K562 (cell line): Measurements from ENCODE around the gene EEF2K. TPM values are rescaled to one million over a fixed set of nuclear protein-coding genes. Genes with fewer than 3 reads are reported as not detected.

Experiments
- BMI1 ChIP-seq: fragments of 150-350 bp; IDR thresholded peaks from 2 replicates; pipeline ENCODE4 v1.6.1; 2014; ENCODE audit warnings: low read length
- CBX3 ChIP-seq, 2 experiments: IDR thresholded peaks; 1 replicate in 1 of 2; 2 replicates in 1 of 2; pipeline ENCODE4 v1.6.1; 2012; ENCODE audit warnings: inconsistent platforms in 2 of 2, low read length in 2 of 2, borderline replicate concordance in 1 of 2, control low read depth in 1 of 2
- CTCF ChIP-seq, 3 experiments: IDR thresholded peaks in 2 of 3; conservative IDR thresholded peaks in 1 of 3; 2 replicates each; pipeline ENCODE4 v1.5.1; 2011 to 2012; ENCODE audit warnings: low read length in 3 of 3, mild to moderate bottlenecking in 3 of 3, control low read depth in 2 of 3, improper control_type of control experiment in 1 of 3, inconsistent platforms in 1 of 3, low read depth in 1 of 3, mixed read lengths in 1 of 3, moderate library complexity in 1 of 3; ENCODE audit not compliant: insufficient read depth in 2 of 3
- EP300 ChIP-seq: IDR thresholded peaks from 2 replicates; pipeline ENCODE4 v1.6.1; 2012; ENCODE audit warnings: low read length, improper control_type of control experiment
- HDAC3 ChIP-seq: fragments of 450-650 bp; IDR thresholded peaks from 2 replicates; pipeline ENCODE4 v1.6.1; 2018; ENCODE audit warnings: borderline replicate concordance, mild to moderate bottlenecking, moderate library complexity; ENCODE audit not compliant: partially characterized antibody
- HNRNPK ChIP-seq: fragments of 200-400 bp; formaldehyde crosslinking; IDR thresholded peaks from one replicate; pipeline ENCODE4 v1.6.1; 2018; ENCODE audit warnings: mild to moderate bottlenecking, low read depth, low read length; ENCODE audit not compliant: poor library complexity, severe bottlenecking
- ILK ChIP-seq: fragments of 450-650 bp; IDR thresholded peaks from 2 replicates; pipeline ENCODE4 v1.6.1; 2016; ENCODE audit warnings: missing genetic modification characterization, low read depth, mild to moderate bottlenecking, missing compliant biosample characterization, moderate library complexity, borderline replicate concordance
- KAT2B ChIP-seq: IDR thresholded peaks from one replicate; pipeline ENCODE4 v1.6.1; 2012; ENCODE audit warnings: low read depth, mild to moderate bottlenecking, control low read depth, inconsistent platforms, low read length, moderate library complexity
- NEUROD1 ChIP-seq: fragments of 150-350 bp; IDR thresholded peaks from 2 replicates; pipeline ENCODE4 v1.6.1; 2014; ENCODE audit warnings: borderline replicate concordance, low read length, low read depth; ENCODE audit not compliant: partially characterized antibody
- PHTF2 ChIP-seq: fragments of 250-450 bp; sonication (Bioruptor Pico); IDR thresholded peaks from 2 replicates; pipeline ENCODE4 v1.5.0; 2021; ENCODE audit warnings: mild to moderate bottlenecking
- POLR3G ChIP-seq: IDR thresholded peaks from 2 replicates; pipeline ENCODE4 v1.6.1; 2011; ENCODE audit not compliant: insufficient read length, insufficient replicate concordance; ENCODE audit errors: extremely low read depth
- RBM22 ChIP-seq: fragments of 200-400 bp; formaldehyde crosslinking; IDR thresholded peaks from 2 replicates; pipeline ENCODE4 v1.6.1; 2018; ENCODE audit warnings: low read length, low read depth; ENCODE audit not compliant: poor library complexity, severe bottlenecking
- SMAD3 ChIP-seq: fragments of 450-650 bp; formaldehyde crosslinking; conservative IDR thresholded peaks from 2 replicates; pipeline ENCODE4 v1.4.0; 2020; ENCODE audit warnings: mild to moderate bottlenecking
- SRSF3 ChIP-seq: fragments of 200-400 bp; formaldehyde crosslinking; IDR thresholded peaks from 2 replicates; pipeline ENCODE4 v1.6.1; 2016; ENCODE audit warnings: mild to moderate bottlenecking, low read length, moderate library complexity; ENCODE audit not compliant: insufficient read depth
- ZFP36 ChIP-seq: fragments of 150-350 bp; IDR thresholded peaks from 2 replicates; pipeline ENCODE4 v1.6.1; 2018; ENCODE audit warnings: low read length, low read depth; ENCODE audit not compliant: partially characterized antibody
- ZKSCAN3 ChIP-seq: fragments of 250-450 bp; sonication (Bioruptor Pico); IDR thresholded peaks from 2 replicates; pipeline ENCODE4 v1.4.0; 2020
- ZNF57 ChIP-seq: fragments of 450-650 bp; formaldehyde crosslinking; IDR thresholded peaks from 2 replicates; pipeline ENCODE4 v1.4.0; 2020; ENCODE audit warnings: mild to moderate bottlenecking, moderate library complexity
- polyA plus RNA-seq, 8 experiments: library from polyadenylated mRNA; depleted of rRNA in 4 of 8; stranded (reverse) in 5 of 8; unstranded in 3 of 8; fragments of >200 nt; fragmentation: Nextera tagmentation in 2 of 8; fragmentation: Illumina TruSeq in 1 of 8; extraction: Ambion mirVana in 2 of 8; extraction: Trizol in 1 of 8; gene quantifications; 2 replicates each; pipeline versions ENCODE4 v1.2.1 to v1.2.3, GENCODE V29; 2011 to 2014; ENCODE audit warnings: inconsistent platforms in 1 of 8, missing spikeins in 1 of 8
- total RNA-seq, 7 experiments: library from RNA; depleted of rRNA in 6 of 7; stranded (reverse); fragments of >200 nt in 6 of 7; fragmentation: Illumina TruSeq in 2 of 7; extraction: Trizol in 2 of 7; gene quantifications; 2 replicates each; pipeline versions ENCODE4 v1.2.1 to v1.2.3, GENCODE V29; 2011 to 2021; ENCODE audit warnings: low replicate concordance in 1 of 7
- TF ChIP-seq, protein P1 (sequence below): sonication (generic); formaldehyde crosslinking; IDR thresholded peaks from 2 replicates; pipeline ENCODE4 v1.8.0; 2022; ENCODE audit warnings: mild to moderate bottlenecking, low read depth, missing genetic modification reagents
- TF ChIP-seq, protein P2 (sequence below): sonication (generic); formaldehyde crosslinking; IDR thresholded peaks from 2 replicates; pipeline ENCODE4 v1.5.0; 2020; ENCODE audit warnings: missing genetic modification reagents
- TF ChIP-seq, protein P3 (sequence below): fragments of 250-450 bp; sonication (Bioruptor Pico); IDR thresholded peaks from 2 replicates; pipeline ENCODE4 v1.4.0; 2020; ENCODE audit warnings: mild to moderate bottlenecking, moderate library complexity

The EEF2K gene
- total and polyA plus RNA-seq, 9 of the 15 experiments (the other 6 are each of a cell fraction or from before 2014, with no cell fraction given) = 3.0 to 35.2 (median 12.2) TPM

- TF ChIP-seq, protein P1, sequence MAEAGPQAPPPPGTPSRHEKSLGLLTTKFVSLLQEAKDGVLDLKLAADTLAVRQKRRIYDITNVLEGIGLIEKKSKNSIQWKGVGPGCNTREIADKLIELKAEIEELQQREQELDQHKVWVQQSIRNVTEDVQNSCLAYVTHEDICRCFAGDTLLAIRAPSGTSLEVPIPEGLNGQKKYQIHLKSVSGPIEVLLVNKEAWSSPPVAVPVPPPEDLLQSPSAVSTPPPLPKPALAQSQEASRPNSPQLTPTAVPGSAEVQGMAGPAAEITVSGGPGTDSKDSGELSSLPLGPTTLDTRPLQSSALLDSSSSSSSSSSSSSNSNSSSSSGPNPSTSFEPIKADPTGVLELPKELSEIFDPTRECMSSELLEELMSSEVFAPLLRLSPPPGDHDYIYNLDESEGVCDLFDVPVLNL (CRISPR knock-in tag) = peak; percentile 49; the same call in 1 of the 2 replicates
- no peak for TF ChIP-seq ZNF57
- peak in 1 of 2 experiments; percentile 68; a peak in 2 of 3 replicates for TF ChIP-seq CBX3 (IDR thresholded peaks at IDR 0.05; ENCODE audit: borderline replicate concordance in 1 of 2, low read length in 2 of 2)
- peak; percentile 97 for TF ChIP-seq RBM22
- TF ChIP-seq ZFP36 = peak; percentile 37
- no peak for TF ChIP-seq KAT2B
- TF ChIP-seq, protein P2, sequence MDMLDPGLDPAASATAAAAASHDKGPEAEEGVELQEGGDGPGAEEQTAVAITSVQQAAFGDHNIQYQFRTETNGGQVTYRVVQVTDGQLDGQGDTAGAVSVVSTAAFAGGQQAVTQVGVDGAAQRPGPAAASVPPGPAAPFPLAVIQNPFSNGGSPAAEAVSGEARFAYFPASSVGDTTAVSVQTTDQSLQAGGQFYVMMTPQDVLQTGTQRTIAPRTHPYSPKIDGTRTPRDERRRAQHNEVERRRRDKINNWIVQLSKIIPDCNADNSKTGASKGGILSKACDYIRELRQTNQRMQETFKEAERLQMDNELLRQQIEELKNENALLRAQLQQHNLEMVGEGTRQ = peak; percentile 81
- TF ChIP-seq POLR3G = peak; percentile 64
- no peak for TF ChIP-seq BMI1
- TF ChIP-seq HNRNPK = no peak
- no peak for TF ChIP-seq PHTF2 (CRISPR knock-in tag)
- TF ChIP-seq HDAC3 = peak; percentile 33
- no peak for TF ChIP-seq SRSF3
- no peak for TF ChIP-seq SMAD3 (CRISPR knock-in tag)
- TF ChIP-seq EP300 = peak; percentile 76
- peak; percentile 87 to 98 (median 94) for TF ChIP-seq CTCF (IDR thresholded peaks at IDR 0.05 in 2 of 3, conservative IDR thresholded peaks at IDR 0.05 in 1 of 3; ENCODE audit: insufficient read depth in 2 of 3, low read depth in 1 of 3, low read length in 3 of 3)
- no peak for TF ChIP-seq ZKSCAN3
- no peak for TF ChIP-seq ILK (tag)
- TF ChIP-seq, protein P3, sequence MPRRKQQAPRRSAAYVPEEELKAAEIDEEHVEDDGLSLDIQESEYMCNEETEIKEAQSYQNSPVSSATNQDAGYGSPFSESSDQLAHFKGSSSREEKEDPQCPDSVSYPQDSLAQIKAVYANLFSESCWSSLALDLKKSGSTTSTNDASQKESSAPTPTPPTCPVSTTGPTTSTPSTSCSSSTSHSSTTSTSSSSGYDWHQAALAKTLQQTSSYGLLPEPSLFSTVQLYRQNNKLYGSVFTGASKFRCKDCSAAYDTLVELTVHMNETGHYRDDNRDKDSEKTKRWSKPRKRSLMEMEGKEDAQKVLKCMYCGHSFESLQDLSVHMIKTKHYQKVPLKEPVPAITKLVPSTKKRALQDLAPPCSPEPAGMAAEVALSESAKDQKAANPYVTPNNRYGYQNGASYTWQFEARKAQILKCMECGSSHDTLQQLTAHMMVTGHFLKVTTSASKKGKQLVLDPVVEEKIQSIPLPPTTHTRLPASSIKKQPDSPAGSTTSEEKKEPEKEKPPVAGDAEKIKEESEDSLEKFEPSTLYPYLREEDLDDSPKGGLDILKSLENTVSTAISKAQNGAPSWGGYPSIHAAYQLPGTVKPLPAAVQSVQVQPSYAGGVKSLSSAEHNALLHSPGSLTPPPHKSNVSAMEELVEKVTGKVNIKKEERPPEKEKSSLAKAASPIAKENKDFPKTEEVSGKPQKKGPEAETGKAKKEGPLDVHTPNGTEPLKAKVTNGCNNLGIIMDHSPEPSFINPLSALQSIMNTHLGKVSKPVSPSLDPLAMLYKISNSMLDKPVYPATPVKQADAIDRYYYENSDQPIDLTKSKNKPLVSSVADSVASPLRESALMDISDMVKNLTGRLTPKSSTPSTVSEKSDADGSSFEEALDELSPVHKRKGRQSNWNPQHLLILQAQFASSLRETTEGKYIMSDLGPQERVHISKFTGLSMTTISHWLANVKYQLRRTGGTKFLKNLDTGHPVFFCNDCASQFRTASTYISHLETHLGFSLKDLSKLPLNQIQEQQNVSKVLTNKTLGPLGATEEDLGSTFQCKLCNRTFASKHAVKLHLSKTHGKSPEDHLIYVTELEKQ = no peak
- peak; percentile 46 for TF ChIP-seq NEUROD1
These were observed 91.2 kb downstream of the EEF2K start, which contains the start of gene POLR3E (continued) for GRCh38 chr16:22297114-22297870.
